ENCODE measurements around the gene TRIM2.

GRCh38 chr4:153255233-153255632, 51.0 kb downstream of the TRIM2 start:
- TF ChIP-seq, protein P1, sequence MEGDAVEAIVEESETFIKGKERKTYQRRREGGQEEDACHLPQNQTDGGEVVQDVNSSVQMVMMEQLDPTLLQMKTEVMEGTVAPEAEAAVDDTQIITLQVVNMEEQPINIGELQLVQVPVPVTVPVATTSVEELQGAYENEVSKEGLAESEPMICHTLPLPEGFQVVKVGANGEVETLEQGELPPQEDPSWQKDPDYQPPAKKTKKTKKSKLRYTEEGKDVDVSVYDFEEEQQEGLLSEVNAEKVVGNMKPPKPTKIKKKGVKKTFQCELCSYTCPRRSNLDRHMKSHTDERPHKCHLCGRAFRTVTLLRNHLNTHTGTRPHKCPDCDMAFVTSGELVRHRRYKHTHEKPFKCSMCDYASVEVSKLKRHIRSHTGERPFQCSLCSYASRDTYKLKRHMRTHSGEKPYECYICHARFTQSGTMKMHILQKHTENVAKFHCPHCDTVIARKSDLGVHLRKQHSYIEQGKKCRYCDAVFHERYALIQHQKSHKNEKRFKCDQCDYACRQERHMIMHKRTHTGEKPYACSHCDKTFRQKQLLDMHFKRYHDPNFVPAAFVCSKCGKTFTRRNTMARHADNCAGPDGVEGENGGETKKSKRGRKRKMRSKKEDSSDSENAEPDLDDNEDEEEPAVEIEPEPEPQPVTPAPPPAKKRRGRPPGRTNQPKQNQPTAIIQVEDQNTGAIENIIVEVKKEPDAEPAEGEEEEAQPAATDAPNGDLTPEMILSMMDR (IDR thresholded peaks at IDR 0.05): no peak
- TF ChIP-seq POLR2A (IDR thresholded peaks at IDR 0.05): no peak

Measured in body of pancreas (tissue), 4 donors.